OCI-LY1 (cell line): Measurements from ENCODE around the gene FPR2.

ENCODE experiments used
- CTCF ChIP-seq: fragments of 200-600 bp; sonication (generic), shearing (Covaris generic); IDR thresholded peaks from 2 replicates; pipeline ENCODE4 v1.5.1; 2017; ENCODE audit warnings: mild to moderate bottlenecking, antibody characterized with exemption, low read length, moderate library complexity, mixed read lengths
- EZH2 ChIP-seq: fragments of 200-600 bp; sonication (generic), shearing (Covaris generic); IDR thresholded peaks from 2 replicates; pipeline ENCODE4 v1.8.0; 2017; ENCODE audit warnings: borderline replicate concordance, mixed run types, mild to moderate bottlenecking, antibody characterized with exemption, low read length, moderate library complexity, mixed read lengths

DNA sequence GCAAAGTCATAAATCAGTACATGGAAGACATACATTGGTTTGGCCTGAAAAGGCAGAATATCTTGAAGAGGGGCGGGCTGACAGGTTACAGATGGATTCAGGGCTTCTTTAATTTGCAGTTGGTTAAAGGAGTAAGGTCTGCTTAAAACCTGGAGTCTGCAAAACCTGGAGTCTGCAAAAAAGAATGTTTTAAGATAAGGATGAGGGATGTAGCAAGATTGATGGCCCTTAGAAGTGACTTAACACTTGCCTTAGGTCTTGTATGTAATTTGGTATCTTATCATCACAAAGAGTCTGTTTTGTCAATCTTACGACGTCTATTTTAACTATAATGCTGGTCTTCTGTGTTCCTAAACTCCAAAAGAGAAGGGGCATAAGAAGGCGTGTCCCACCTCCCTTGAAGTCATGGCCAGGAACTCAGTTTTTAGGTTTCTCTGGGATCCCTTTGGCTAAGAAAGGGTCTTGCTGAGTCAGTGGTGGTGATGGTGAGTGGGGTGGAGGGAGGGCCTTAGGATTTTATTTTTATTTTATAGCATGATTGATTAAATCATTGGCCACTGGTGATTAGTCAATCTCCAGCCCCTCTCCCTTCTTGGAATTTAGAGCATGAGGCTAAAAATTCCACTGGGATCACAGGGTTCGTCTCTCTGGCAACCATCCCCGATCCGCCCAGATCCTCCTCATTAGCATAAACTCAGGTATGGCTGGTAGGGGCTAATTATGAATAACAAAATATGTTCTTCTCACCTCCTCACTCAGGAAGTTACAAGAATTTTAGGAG, 27.0 kb upstream of the FPR2 start:
- TF ChIP-seq EZH2 (no peak), CTCF (no peak)
